ENCODE results near the gene EDEM2. TPM values are rescaled to one million over a fixed set of nuclear protein-coding genes. Genes with fewer than 3 reads are reported as not detected.
"Not testable (repeated sequence)": the region's sequence is repeated elsewhere in the genome, so short reads cannot be mapped to it uniquely, and the experiment has no call there.

EDEM2 gene
- total and polyA plus RNA-seq, 2 donors (not counting 1 experiment from before 2014, with no cell fraction given) = 28.1 to 30.4 TPM

DNA sequence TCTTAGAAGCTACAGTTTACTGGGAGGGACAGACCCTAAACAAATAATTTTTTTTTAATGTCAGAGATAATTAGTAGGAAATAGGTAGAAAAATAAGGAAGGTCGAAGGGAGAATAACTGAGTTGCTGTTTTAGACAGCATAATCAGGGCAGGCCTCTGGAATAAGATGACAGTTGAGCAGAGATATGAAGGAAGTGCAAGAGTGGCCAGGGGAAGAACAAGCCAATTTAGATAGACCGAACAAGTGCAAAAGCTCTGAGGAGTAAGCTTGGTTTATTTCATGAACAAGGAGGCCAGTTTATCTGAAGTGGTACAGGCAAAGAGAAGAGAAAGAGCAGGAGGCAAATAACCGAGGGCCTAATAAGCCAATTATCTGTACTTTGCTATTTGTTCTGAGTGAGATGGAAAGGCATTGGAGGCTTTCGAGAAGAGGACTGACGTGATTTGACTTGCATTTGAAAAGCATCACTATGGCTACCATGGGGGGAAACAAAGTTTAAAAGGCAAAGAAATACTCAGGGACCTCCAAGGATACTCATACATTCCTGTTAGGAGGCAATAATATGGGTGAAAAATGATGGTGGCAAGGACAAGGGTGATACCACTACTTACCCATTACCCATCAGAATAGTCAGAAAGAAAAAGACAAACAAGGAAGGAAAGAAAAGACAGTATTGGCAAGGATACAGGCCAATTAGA lies 44.4 kb upstream of the EDEM2 start:
- Histone ChIP-seq H3K9ac (ENCODE audit: low read length) (no peak overlapping the region), H3K79me2 (ENCODE audit: control insufficient read depth, insufficient read depth, low read length) (no peaks in the 10 kb centered on the region), H3K27me3 (replicated peaks in 1 of 4; ENCODE audit: control extremely low read depth in 1 of 4, control insufficient read depth in 3 of 4, insufficient read depth in 4 of 4, low read length in 3 of 4) (no peaks in the 10 kb centered on the region), H3K4me2 (replicated peaks; ENCODE audit: low read depth, low read length, poor library complexity, severe bottlenecking) (no peak overlapping the region), H4K20me1 (ENCODE audit: control insufficient read depth, insufficient read depth, low read length, poor library complexity, severe bottlenecking) (no peaks in the 10 kb centered on the region), H3K9me3 (ENCODE audit: control extremely low read depth in 1 of 3, control insufficient read depth in 2 of 3, insufficient read depth in 1 of 3, low read length in 2 of 3) (peaks cover 0 to 8% (median 6%) of the 10 kb centered on the region in 3 donors), H3K27ac (ENCODE audit: low read length in 2 of 2) (no peak overlapping the region), H2AFZ (ENCODE audit: insufficient read depth, low read depth, low read length, poor library complexity, severe bottlenecking) (no peak overlapping the region), H3K36me3 (replicated peaks in 1 of 2; ENCODE audit: control extremely low read depth in 1 of 2, control insufficient read depth in 1 of 2, extremely low read depth in 1 of 2, insufficient read depth in 2 of 2, low read length in 1 of 2) (no peaks in the 10 kb centered on the region), H3K4me3 (ENCODE audit: control extremely low read depth in 1 of 5, extremely low read depth in 1 of 5, insufficient read depth in 1 of 5, low read depth in 2 of 5, low read length in 4 of 5) (no peak overlapping the region), H3K4me1 (ENCODE audit: control insufficient read depth in 2 of 2, insufficient read depth in 2 of 2, low read length in 2 of 2) (no peaks in the 10 kb centered on the region)
- POLR2A ChIA-PET = no interaction called here
- no peak for TF ChIP-seq EZH2 (IDR thresholded peaks at IDR 0.05; ENCODE audit: borderline replicate concordance, insufficient read depth, low read depth, low read length, poor library complexity, severe bottlenecking)
- TF ChIP-seq CTCF (IDR thresholded peaks at IDR 0.05) = no peak
- Mint-ChIP-seq H3K9me3 (ENCODE audit: insufficient read depth) (no peaks in the 10 kb centered on the region), H3K4me3 (no peak overlapping the region), H3K27ac (no peak overlapping the region), H3K4me1 (no peaks in the 10 kb centered on the region), H3K27me3 (no peaks in the 10 kb centered on the region)
- ATAC-seq (ENCODE audit: low read depth) = no peak
- no peak for DNase-seq
- WGBS (ENCODE audit: insufficient coverage) = 95% methylated on average over 5 of the region's 5 CpGs
- CTCF ChIA-PET = no interaction called here
- intact Hi-C loops (cut with micrococcal nuclease) = no loop called here

GRCh38 chr20:35190556-35190955 lies 43.4 kb upstream of the EDEM2 start:
- Histone ChIP-seq H3K4me3 (ENCODE audit: control extremely low read depth in 1 of 5, extremely low read depth in 1 of 5, insufficient read depth in 1 of 5, low read depth in 2 of 5, low read length in 4 of 5) (no peak overlapping the region), H3K36me3 (replicated peaks in 1 of 2; ENCODE audit: control extremely low read depth in 1 of 2, control insufficient read depth in 1 of 2, extremely low read depth in 1 of 2, insufficient read depth in 2 of 2, low read length in 1 of 2) (no peaks in the 10 kb centered on the region), H2AFZ (ENCODE audit: insufficient read depth, low read depth, low read length, poor library complexity, severe bottlenecking) (no peak overlapping the region), H3K4me1 (ENCODE audit: control insufficient read depth in 2 of 2, insufficient read depth in 2 of 2, low read length in 2 of 2) (no peaks in the 10 kb centered on the region), H3K9ac (ENCODE audit: low read length) (no peak overlapping the region), H3K27ac (ENCODE audit: low read length in 2 of 2) (no peak overlapping the region), H3K27me3 (replicated peaks in 1 of 4; ENCODE audit: control extremely low read depth in 1 of 4, control insufficient read depth in 3 of 4, insufficient read depth in 4 of 4, low read length in 3 of 4) (no peaks in the 10 kb centered on the region), H4K20me1 (ENCODE audit: control insufficient read depth, insufficient read depth, low read length, poor library complexity, severe bottlenecking) (no peaks in the 10 kb centered on the region), H3K9me3 (ENCODE audit: control extremely low read depth in 1 of 3, control insufficient read depth in 2 of 3, insufficient read depth in 1 of 3, low read length in 2 of 3) (peaks cover 0 to 3% (median 0%) of the 10 kb centered on the region in 3 donors), H3K79me2 (ENCODE audit: control insufficient read depth, insufficient read depth, low read length) (no peaks in the 10 kb centered on the region), H3K4me2 (replicated peaks; ENCODE audit: low read depth, low read length, poor library complexity, severe bottlenecking) (no peak overlapping the region)
- ChIA-PET POLR2A (no interaction called here), CTCF (no interaction called here)
- Mint-ChIP-seq H3K27me3 (no peaks in the 10 kb centered on the region), H3K4me3 (no peak overlapping the region), H3K27ac (no peak overlapping the region), H3K4me1 (no peaks in the 10 kb centered on the region), H3K9me3 (ENCODE audit: insufficient read depth) (no peaks in the 10 kb centered on the region)
- intact Hi-C loops (cut with micrococcal nuclease) = no loop called here
- TF ChIP-seq CTCF (IDR thresholded peaks at IDR 0.05) (no peak), EZH2 (IDR thresholded peaks at IDR 0.05; ENCODE audit: borderline replicate concordance, insufficient read depth, low read depth, low read length, poor library complexity, severe bottlenecking) (no peak)
- no peak for DNase-seq
- ATAC-seq (ENCODE audit: low read depth) = no peak
- 98% methylated on average over 6 of the region's 6 CpGs for WGBS (ENCODE audit: insufficient coverage)

DNA sequence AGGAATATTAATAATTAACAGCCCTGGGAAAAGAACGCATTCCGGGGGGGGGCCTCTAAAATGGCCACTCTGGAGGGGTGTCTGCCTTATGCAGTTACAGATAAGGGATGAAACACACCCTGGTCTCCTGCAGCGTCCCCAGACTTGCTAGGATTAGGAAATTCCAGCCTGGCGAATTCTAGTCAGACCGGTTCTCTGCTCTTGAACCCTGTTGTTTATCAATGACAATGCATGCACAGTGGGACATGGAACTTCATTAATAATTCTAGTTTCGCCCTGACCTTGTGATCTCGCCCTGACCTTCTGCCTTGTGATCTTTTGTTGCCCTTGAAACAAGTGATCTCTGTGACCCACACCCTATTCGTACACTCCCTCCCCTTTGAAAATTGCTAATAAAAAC lies 42.1 kb upstream of the EDEM2 start:
- H2AFZ ChIP-seq (ENCODE audit: insufficient read depth, low read depth, low read length, poor library complexity, severe bottlenecking); H3K9me3 ChIP-seq (ENCODE audit: control extremely low read depth in 1 of 3, control insufficient read depth in 2 of 3, insufficient read depth in 1 of 3, low read length in 2 of 3); H3K4me3 ChIP-seq (ENCODE audit: control extremely low read depth in 1 of 5, extremely low read depth in 1 of 5, insufficient read depth in 1 of 5, low read depth in 2 of 5, low read length in 4 of 5); POLR2A ChIA-PET; intact Hi-C loops (cut with micrococcal nuclease); H3K27ac Mint-ChIP-seq; H3K4me3 Mint-ChIP-seq; H3K4me2 ChIP-seq (replicated peaks; ENCODE audit: low read depth, low read length, poor library complexity, severe bottlenecking); H3K27me3 Mint-ChIP-seq; H3K9me3 Mint-ChIP-seq (ENCODE audit: insufficient read depth); ATAC-seq (ENCODE audit: low read depth); H3K36me3 ChIP-seq (replicated peaks in 1 of 2; ENCODE audit: control extremely low read depth in 1 of 2, control insufficient read depth in 1 of 2, extremely low read depth in 1 of 2, insufficient read depth in 2 of 2, low read length in 1 of 2); H3K27ac ChIP-seq (ENCODE audit: low read length in 2 of 2); H4K20me1 ChIP-seq (ENCODE audit: control insufficient read depth, insufficient read depth, low read length, poor library complexity, severe bottlenecking); H3K27me3 ChIP-seq (replicated peaks in 1 of 4; ENCODE audit: control extremely low read depth in 1 of 4, control insufficient read depth in 3 of 4, insufficient read depth in 4 of 4, low read length in 3 of 4); H3K4me1 Mint-ChIP-seq; H3K4me1 ChIP-seq (ENCODE audit: control insufficient read depth in 2 of 2, insufficient read depth in 2 of 2, low read length in 2 of 2); CTCF ChIA-PET; H3K9ac ChIP-seq (ENCODE audit: low read length); H3K79me2 ChIP-seq (ENCODE audit: control insufficient read depth, insufficient read depth, low read length); DNase-seq: not testable (repeated sequence)
- 98% methylated on average over 5 of the region's 8 CpGs for WGBS (ENCODE audit: insufficient coverage)
